ENCODE data around the gene HDGFL3. TPM values are rescaled to one million over a fixed set of nuclear protein-coding genes. Genes with fewer than 3 reads are reported as not detected.
"Not testable (repeated sequence)": the region's sequence is repeated elsewhere in the genome, so short reads cannot be mapped to it uniquely, and the experiment has no call there.

Gene HDGFL3
- total and polyA plus RNA-seq, 2 experiments from 2014 or later: 31.3 to 50.6 TPM

DNA sequence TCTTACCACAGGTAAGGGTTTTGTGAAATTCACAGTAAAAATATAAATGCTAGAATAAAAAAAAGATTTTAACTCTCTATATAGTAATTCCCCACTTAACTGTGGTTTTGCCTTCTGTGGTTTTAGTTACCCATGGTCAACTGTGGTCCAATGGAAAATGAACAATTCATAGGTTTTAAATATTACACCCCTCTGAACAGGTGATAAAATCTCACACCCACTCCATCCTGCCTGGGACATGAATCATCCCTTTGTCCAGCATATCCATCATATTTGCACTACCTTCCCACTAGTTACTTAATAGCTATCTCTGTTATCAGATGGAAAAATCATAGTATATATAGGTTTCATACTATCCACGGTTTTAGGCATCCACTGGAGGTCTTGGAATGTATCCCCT lies 49.2 kb downstream of the HDGFL3 start:
- H3K27ac ChIP-seq: no peak overlapping the region
- TF ChIP-seq, protein P1, sequence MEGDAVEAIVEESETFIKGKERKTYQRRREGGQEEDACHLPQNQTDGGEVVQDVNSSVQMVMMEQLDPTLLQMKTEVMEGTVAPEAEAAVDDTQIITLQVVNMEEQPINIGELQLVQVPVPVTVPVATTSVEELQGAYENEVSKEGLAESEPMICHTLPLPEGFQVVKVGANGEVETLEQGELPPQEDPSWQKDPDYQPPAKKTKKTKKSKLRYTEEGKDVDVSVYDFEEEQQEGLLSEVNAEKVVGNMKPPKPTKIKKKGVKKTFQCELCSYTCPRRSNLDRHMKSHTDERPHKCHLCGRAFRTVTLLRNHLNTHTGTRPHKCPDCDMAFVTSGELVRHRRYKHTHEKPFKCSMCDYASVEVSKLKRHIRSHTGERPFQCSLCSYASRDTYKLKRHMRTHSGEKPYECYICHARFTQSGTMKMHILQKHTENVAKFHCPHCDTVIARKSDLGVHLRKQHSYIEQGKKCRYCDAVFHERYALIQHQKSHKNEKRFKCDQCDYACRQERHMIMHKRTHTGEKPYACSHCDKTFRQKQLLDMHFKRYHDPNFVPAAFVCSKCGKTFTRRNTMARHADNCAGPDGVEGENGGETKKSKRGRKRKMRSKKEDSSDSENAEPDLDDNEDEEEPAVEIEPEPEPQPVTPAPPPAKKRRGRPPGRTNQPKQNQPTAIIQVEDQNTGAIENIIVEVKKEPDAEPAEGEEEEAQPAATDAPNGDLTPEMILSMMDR (IDR thresholded peaks at IDR 0.05; ENCODE audit: poor library complexity): no peak
- TF ChIP-seq EZH2phosphoT487 (IDR thresholded peaks at IDR 0.05; ENCODE audit: low read depth, severe bottlenecking, unreplicated experiment): no peak
- no peak for TF ChIP-seq EZH2 (IDR thresholded peaks at IDR 0.05; ENCODE audit: borderline replicate concordance)
- H3K36me3 ChIP-seq (replicated peaks; ENCODE audit: insufficient read depth, low read depth): no peaks in the 10 kb centered on the region
- H3K27me3 ChIP-seq: no peaks in the 10 kb centered on the region
- no peaks in the 10 kb centered on the region for H3K79me2 ChIP-seq
- no peaks in the 10 kb centered on the region for H3K9me3 ChIP-seq (ENCODE audit: low read depth)
- no peaks in the 10 kb centered on the region for H4K20me1 ChIP-seq (ENCODE audit: insufficient read depth, poor library complexity, severe bottlenecking)
- WGBS (ENCODE audit: low lambda C conversion rate, missing lambda C conversion rate): 88% methylated on average over 1 of the region's 1 CpG
- no peaks in the 10 kb centered on the region for H3K9me2 ChIP-seq (replicated peaks; ENCODE audit: insufficient read depth)
- H3K4me1 ChIP-seq (ENCODE audit: insufficient read depth): no peaks in the 10 kb centered on the region
- H3K4me2 ChIP-seq: no peak overlapping the region
- no peak overlapping the region for H3K4me3 ChIP-seq
- no peak for DNase-seq (ENCODE audit: low spot score)
- H2AFZ ChIP-seq: no peak overlapping the region

GRCh38 chr15:83155942-83156341 lies 51.7 kb downstream of the HDGFL3 start:
- H4K20me1 ChIP-seq (ENCODE audit: insufficient read depth, poor library complexity, severe bottlenecking): no peaks in the 10 kb centered on the region
- no peak overlapping the region for H3K27ac ChIP-seq

DNA sequence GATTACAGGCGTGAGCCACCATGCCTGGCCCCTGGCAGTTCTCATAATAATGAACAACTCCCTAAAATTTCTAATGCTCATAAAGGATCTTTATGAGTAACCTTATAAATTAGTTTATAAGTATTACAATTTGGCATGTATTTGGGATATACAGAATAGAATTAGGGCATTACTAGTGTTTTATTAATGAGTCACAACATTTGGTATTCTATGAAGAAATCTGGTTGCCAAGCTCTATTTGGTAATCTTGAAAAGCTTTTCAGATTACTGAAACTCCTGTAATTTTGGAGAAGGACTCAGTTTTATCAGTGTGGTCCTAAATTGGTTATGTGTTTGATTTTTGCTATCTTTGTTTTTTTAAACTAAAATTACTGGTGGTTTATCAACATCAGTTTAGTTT lies 54.3 kb downstream of the HDGFL3 start:
- Histone ChIP-seq H3K27me3 (no peaks in the 10 kb centered on the region), H3K9me3 (ENCODE audit: low read depth) (no peaks in the 10 kb centered on the region), H4K20me1 (ENCODE audit: insufficient read depth, poor library complexity, severe bottlenecking) (no peaks in the 10 kb centered on the region), H3K4me2 (no peak overlapping the region), H3K36me3 (replicated peaks; ENCODE audit: insufficient read depth, low read depth) (no peaks in the 10 kb centered on the region), H3K79me2 (no peaks in the 10 kb centered on the region), H2AFZ (no peak overlapping the region), H3K4me1 (ENCODE audit: insufficient read depth) (no peaks in the 10 kb centered on the region), H3K9me2 (replicated peaks; ENCODE audit: insufficient read depth) (no peaks in the 10 kb centered on the region), H3K4me3 (no peak overlapping the region), H3K27ac (no peak overlapping the region)
- WGBS (ENCODE audit: low lambda C conversion rate, missing lambda C conversion rate): 100% methylated on average over 1 of the region's 1 CpG
- TF ChIP-seq EZH2phosphoT487 (IDR thresholded peaks at IDR 0.05; ENCODE audit: low read depth, severe bottlenecking, unreplicated experiment) (no peak), EZH2 (IDR thresholded peaks at IDR 0.05; ENCODE audit: borderline replicate concordance) (no peak)
- TF ChIP-seq, protein P1 (IDR thresholded peaks at IDR 0.05; ENCODE audit: poor library complexity): no peak
- DNase-seq (ENCODE audit: low spot score): no peak

More at GRCh38 chr15:83155942-83156341, 51.7 kb downstream of the HDGFL3 start:
- WGBS (ENCODE audit: low lambda C conversion rate, missing lambda C conversion rate): 58% methylated on average over 1 of the region's 1 CpG
- no peak for TF ChIP-seq EZH2 (IDR thresholded peaks at IDR 0.05; ENCODE audit: borderline replicate concordance)
- no peak for TF ChIP-seq EZH2phosphoT487 (IDR thresholded peaks at IDR 0.05; ENCODE audit: low read depth, severe bottlenecking, unreplicated experiment)
- TF ChIP-seq, protein P1 (IDR thresholded peaks at IDR 0.05; ENCODE audit: poor library complexity): no peak
- Histone ChIP-seq H3K4me3 (no peak overlapping the region), H2AFZ (no peak overlapping the region), H3K27me3 (no peaks in the 10 kb centered on the region), H3K4me1 (ENCODE audit: insufficient read depth) (no peaks in the 10 kb centered on the region), H3K9me2 (replicated peaks; ENCODE audit: insufficient read depth) (no peaks in the 10 kb centered on the region), H3K4me2 (no peak overlapping the region), H3K36me3 (replicated peaks; ENCODE audit: insufficient read depth, low read depth) (no peaks in the 10 kb centered on the region), H3K9me3 (ENCODE audit: low read depth) (no peaks in the 10 kb centered on the region), H3K79me2 (no peaks in the 10 kb centered on the region)
- DNase-seq (ENCODE audit: low spot score): no peak

GRCh38 chr15:83144771-83145170 lies 62.9 kb downstream of the HDGFL3 start:
- no peaks in the 10 kb centered on the region for H3K4me1 ChIP-seq (ENCODE audit: insufficient read depth)
- DNase-seq (ENCODE audit: low spot score): no peak
- 83% methylated on average over 3 of the region's 3 CpGs for WGBS (ENCODE audit: low lambda C conversion rate, missing lambda C conversion rate)

DNA sequence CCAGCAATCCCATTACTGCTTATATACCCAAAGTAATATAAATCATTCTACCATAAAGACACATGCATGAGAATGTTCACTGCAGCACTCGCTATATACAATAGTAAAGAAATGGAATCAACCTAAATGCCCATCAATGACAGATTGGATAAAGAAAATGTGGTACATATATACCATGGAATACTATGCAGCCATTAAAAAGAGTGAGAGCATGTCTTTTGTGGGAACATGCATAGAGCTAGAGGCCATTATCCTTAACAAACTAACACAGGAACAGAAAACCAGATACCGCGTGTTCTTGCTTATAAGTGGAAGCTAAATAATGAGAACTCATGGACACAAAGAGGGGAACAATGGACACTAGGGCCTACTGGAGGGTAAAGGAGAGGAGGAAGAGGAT lies 65.5 kb downstream of the HDGFL3 start:
- not testable (repeated sequence) for H3K9me3 ChIP-seq (ENCODE audit: low read depth); H3K79me2 ChIP-seq; H4K20me1 ChIP-seq (ENCODE audit: insufficient read depth, poor library complexity, severe bottlenecking); H3K9me2 ChIP-seq (replicated peaks; ENCODE audit: insufficient read depth); H3K27ac ChIP-seq; H3K4me3 ChIP-seq; DNase-seq (ENCODE audit: low spot score); H2AFZ ChIP-seq; H3K36me3 ChIP-seq (replicated peaks; ENCODE audit: insufficient read depth, low read depth); H3K4me1 ChIP-seq (ENCODE audit: insufficient read depth); H3K27me3 ChIP-seq; H3K4me2 ChIP-seq
- WGBS (ENCODE audit: low lambda C conversion rate, missing lambda C conversion rate): 100% methylated on average over 3 of the region's 3 CpGs

More at GRCh38 chr15:83144771-83145170, 62.9 kb downstream of the HDGFL3 start:
- TF ChIP-seq EZH2 (IDR thresholded peaks at IDR 0.05; ENCODE audit: borderline replicate concordance) (no peak), EZH2phosphoT487 (IDR thresholded peaks at IDR 0.05; ENCODE audit: low read depth, severe bottlenecking, unreplicated experiment) (no peak)
- TF ChIP-seq, protein P1 (IDR thresholded peaks at IDR 0.05; ENCODE audit: poor library complexity): no peak
- H3K9me3 ChIP-seq (ENCODE audit: low read depth): no peaks in the 10 kb centered on the region
- no peaks in the 10 kb centered on the region for H3K36me3 ChIP-seq (replicated peaks; ENCODE audit: insufficient read depth, low read depth)
- H3K79me2 ChIP-seq: no peaks in the 10 kb centered on the region
- no peak overlapping the region for H3K27ac ChIP-seq
- H2AFZ ChIP-seq: no peak overlapping the region
- H3K9me2 ChIP-seq (replicated peaks; ENCODE audit: insufficient read depth): no peaks in the 10 kb centered on the region
- H3K27me3 ChIP-seq: no peaks in the 10 kb centered on the region
- H4K20me1 ChIP-seq (ENCODE audit: insufficient read depth, poor library complexity, severe bottlenecking): no peaks in the 10 kb centered on the region
- H3K4me3 ChIP-seq: no peak overlapping the region
- H3K4me2 ChIP-seq: no peak overlapping the region

Data from hepatocyte (in vitro differentiated cells).